GM18505 (cell line): ENCODE measurements around the gene RNF213.
"Not testable (repeated sequence)": the region's sequence is repeated elsewhere in the genome, so short reads cannot be mapped to it uniquely, and the experiment has no call there.

Source experiments
- ATAC-seq: cut with Tn5 transposase; IDR thresholded peaks from one replicate; pipeline ENCODE4 v1.9.1; 2021; ENCODE audit not compliant: unreplicated experiment
- POLR2A ChIP-seq: IDR thresholded peaks from 4 replicates; pipeline ENCODE4 v1.6.1; 2011; ENCODE audit warnings: borderline replicate concordance; ENCODE audit not compliant: insufficient read depth, insufficient read length; ENCODE audit errors: extremely low read depth

The RNF213 gene

DNA sequence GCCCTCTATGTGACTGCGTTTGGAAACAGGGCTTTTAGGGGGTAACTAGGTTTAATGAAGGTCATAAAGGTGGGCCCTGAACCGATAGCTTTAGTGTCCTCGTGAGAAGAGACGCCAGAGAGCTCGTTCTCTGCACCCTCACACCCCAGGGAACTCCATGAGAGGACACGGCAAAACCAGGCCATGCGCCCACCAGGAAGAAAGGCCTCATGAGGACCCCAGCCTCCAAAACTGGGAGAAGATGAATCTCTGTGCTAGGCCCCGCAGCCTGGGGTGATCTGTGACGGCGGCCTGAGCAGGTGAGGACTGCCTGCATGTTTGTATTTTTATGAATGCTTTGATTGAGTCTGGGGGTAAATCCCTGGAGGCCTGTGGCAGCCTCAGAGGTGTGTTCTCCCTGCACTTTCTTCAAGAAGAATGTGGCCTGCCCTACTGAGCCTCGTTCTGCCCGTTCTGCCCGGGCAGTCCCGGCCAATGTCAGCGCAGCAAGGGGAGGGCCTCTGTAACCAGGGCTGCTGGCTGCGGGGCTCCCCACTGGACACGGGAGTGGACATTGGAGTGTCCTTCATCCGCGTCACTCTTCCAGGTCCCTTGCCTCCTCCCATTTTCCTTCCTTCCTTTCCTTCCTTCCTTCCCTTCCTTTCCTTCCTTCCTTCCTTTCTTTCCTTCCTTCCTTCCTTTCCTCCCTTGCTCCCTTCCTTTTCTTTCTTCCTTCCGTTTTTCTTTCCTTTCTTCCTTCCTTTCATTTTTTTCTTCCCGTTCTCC, 6.8 kb upstream of the RNF213 start:
- no peak for TF ChIP-seq POLR2A
- ATAC-seq: no peak

- TF ChIP-seq POLR2A: no peak
- no peak for ATAC-seq
Measured at GRCh38 chr17:80254396-80255251, 6.0 kb upstream of the RNF213 start.

GRCh38 chr17:80256034-80256350, 4.7 kb upstream of the RNF213 start:
- no peak for TF ChIP-seq POLR2A
- ATAC-seq: no peak

DNA sequence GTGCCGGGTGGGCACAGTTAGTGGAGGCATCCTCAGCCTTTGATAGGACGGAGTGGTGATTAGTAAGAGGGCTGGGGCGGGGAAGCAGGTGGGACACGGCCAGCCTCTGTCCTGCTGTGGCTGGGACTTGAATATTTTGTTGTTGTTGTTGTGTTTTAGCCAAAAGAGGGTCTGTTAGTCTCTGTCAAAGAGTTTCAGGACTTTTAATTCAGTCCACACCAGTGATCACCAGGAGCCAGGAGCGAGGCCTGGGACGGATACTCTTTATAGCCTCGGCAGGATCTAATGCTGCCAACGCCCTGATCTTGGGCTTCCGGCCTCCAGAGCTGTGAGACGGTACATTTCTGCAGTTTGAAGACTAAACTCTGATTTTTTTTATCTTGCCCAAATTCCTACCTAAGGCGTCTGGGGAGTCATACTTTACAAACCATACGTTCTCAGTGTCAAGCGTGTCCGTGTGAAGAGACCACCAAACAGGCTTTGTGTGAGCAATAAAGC, 2.9 kb upstream of the RNF213 start:
- TF ChIP-seq POLR2A: no peak
- ATAC-seq: no peak

DNA sequence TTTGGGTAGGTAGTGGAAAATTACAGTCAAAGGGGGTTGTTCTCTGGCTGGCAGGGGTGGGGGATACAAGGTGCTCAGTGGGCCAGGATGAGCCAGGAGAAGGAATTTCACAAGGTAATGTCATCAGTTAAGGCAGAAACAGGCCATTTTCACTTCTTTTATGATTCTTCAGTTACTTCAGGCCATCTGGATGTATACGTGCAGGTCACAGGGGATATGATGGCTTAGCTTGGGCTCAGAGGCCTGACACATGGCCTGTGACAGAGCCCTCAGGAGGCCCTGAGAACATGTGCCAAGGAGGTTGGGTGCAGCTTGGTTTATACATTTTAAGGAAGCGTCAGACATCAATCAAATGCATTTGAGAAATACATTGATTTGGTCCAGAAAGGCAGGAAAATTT, 2.4 kb upstream of the RNF213 start:
- ATAC-seq: not testable (repeated sequence)

DNA sequence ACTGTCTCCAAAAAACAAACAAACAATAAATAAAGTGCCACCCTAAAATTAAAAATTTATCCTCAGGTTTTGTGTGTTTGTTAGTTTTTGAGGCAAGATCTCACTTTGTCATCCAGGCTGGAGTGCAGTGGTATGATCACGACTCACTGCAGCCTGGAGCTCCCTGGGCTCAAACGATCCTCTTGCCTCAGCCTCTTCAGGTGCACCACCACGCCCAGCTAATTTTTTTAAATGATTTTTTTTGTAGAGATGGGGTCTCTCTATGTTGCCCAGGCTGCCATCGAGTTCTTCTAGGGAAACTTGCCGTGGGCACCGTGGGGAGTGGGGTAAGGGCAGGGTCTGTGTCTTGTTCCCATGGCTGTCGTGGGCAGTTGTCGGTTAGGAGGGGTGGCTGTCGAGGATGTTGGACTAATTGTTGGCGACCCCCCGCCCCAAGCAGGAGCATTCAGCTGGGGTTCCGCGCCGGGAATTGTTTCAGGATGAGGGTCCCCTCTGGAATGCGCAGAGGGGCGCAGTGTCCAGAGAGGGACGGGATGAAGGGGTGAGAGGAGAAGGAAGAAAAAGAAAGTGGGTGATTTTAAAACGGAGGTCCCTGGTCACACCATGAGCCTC, 1.1 kb upstream of the RNF213 start:
- no peak for TF ChIP-seq POLR2A
- no peak for ATAC-seq

GRCh38 chr17:80260069-80260535, 550 bp upstream of the RNF213 start:
- no peak for ATAC-seq

DNA sequence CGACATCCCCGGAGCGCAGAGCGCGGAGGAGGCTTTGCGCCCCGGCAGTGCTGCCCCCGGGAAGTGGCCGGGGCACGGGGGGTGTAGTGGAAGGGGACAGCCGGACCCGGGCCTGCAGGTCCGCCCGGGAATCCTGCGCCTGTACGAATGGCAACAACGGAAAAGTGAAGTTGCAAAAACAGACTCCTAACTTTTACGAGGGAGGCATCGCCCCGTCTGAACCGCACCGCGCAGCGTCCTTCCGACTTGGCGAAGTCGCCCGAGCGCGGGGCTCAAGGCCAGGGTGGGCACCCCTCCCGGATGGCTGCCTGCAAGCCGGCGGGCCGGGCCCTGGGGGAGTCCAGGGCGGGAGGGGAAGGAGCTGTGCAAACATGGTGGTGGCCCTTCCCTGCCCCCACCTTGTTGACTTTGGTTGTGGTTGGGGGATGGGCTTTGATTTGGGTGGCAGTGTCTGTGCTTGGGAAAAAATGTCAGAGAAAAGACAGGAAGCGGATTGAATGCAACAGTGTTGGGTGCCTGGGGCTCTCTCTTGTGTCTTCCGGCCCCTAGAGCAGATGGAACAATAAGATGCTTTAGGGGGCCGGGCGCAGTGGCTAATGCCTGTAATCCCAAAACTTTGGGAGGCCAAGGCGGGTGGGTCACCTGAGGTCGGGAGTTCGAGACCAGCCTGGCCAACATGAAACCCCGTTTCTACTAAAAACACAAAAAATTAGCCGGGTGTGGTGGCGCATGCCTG, 675 bp downstream of the RNF213 start:
- no peak for TF ChIP-seq POLR2A
- ATAC-seq: peak; percentile 10

More at GRCh38 chr17:80260069-80260535, 550 bp upstream of the RNF213 start:
- peak; percentile 45 for TF ChIP-seq POLR2A

GRCh38 chr17:80261895-80262279, 1.2 kb downstream of the RNF213 start:
- TF ChIP-seq POLR2A: no peak
- ATAC-seq: no peak

DNA sequence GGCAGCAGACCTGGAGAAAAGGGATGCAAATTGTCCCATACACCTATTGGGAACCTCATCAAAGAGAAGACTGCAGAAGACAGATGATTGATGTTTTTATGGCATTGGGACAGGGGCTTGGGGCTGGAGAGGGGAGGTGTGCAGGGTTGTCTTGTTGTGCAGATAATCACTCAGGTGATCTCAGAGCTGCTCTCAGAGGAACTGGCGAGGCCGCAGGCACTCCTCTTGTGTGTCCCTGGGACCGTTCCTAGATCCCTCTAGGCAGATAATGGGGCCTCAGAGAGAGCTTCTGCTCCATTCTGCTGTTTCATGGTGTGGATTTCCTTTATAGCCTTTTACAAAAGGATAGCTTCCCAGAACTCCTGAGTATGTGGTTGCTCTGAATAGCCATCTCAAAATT, 1.6 kb downstream of the RNF213 start:
- TF ChIP-seq POLR2A: no peak
- ATAC-seq: no peak

GRCh38 chr17:80262775-80263244, 2.2 kb downstream of the RNF213 start:
- no peak for TF ChIP-seq POLR2A
- no peak for ATAC-seq

DNA sequence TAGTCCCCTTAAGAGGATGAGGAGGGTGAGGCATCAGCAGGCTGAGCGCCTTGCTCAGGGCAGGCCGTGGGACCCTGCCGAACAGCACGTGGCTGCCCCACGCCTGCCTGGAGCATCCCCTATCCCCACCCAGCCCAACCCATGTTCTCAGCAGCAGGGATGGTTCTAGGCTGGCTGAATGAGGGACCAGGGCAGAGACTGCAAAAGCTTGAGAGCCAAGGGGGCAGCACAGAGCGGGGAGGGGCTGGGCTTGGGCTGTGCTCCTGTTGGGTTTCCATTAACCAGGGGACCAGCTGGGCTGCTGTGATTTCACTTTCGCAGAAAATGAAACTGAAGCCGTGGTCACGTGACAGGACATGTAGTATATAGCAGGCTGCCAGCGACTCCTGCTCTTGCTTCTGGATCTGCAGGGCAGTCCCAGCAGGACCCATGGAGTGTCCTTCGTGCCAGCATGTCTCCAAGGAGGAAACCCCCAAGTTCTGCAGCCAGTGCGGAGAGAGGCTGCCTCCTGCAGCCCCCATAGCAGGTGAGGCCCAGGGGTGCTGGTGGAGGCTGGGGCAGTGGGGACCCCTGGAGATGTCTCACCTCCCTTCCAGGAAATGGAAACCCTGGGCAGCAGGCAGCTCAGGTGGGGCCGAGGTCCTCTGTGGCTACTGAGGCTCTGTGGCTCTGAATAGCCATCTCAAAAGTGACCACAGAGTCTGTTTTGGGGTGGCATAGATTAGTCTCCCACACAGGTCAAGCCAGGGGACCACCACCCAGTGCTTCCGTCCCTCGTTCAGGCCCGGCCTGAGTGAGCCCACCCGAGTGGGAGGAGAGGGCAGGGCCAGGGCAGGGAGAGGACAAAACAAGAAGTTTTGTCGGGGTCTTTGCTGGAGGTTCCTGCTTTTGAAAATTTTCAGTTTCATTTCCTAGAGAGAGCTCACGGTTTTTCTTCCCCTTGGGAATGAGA, 2.9 kb downstream of the RNF213 start:
- peak; percentile 98 for TF ChIP-seq POLR2A
- ATAC-seq: peak; percentile 28
